Tibial artery (tissue), 4 donors: ENCODE results near the gene LRRC46.

Experiments
- DNase-seq, 2 donors: peaks; one replicate each; pipeline ENCODE4 v3.0.0-alpha.2; 2019
- H3K27ac ChIP-seq, 2 donors: fragments of 200-600 bp; sonication (generic) in 1 of 2; 1 replicate in 1 of 2; 2 replicates in 1 of 2; pipeline ENCODE4 v1.5.1; 2018 to 2019; ENCODE audit warnings: mild to moderate bottlenecking in 1 of 2
- H3K27me3 ChIP-seq, 2 donors: fragments of 200-600 bp; sonication (generic) in 1 of 2; one replicate each; pipeline versions ENCODE4 v1.5.1 to v1.6.0; 2016 to 2019
- H3K36me3 ChIP-seq, 3 donors: fragments of 200-600 bp; sonication (generic) in 2 of 3; one replicate each; pipeline ENCODE4 v1.5.1; 2016 to 2019; ENCODE audit warnings: mild to moderate bottlenecking in 2 of 3
- H3K4me1 ChIP-seq, 4 donors: fragments of 200-600 bp; sonication (generic) in 2 of 4; 1 replicate in 3 of 4; 2 replicates in 1 of 4; pipeline ENCODE4 v1.5.1; 2016 to 2019
- H3K4me3 ChIP-seq, 2 donors: fragments of 200-600 bp; sonication (generic) in 1 of 2; 1 replicate in 1 of 2; 2 replicates in 1 of 2; pipeline ENCODE4 v1.5.1; 2018 to 2019; ENCODE audit warnings: mild to moderate bottlenecking in 2 of 2
- H3K9me3 ChIP-seq, 3 donors: fragments of 200-600 bp; sonication (generic) in 1 of 3; one replicate each; pipeline ENCODE4 v1.5.1; 2016 to 2019
- intact Hi-C: fragments of 100-400 bp; cut with DNase I; formaldehyde crosslinking; loops from one replicate; pipeline ENCODE4 v1.15.0; 2023; ENCODE audit warnings: low total_unique reads
- TF ChIP-seq, protein P1 (sequence below), 2 experiments: fragments of 200-600 bp in 1 of 2; fragments of 450-650 bp in 1 of 2; IDR thresholded peaks; one replicate each; pipeline ENCODE4 v1.5.1; 2017 to 2019; ENCODE audit warnings: antibody characterized with exemption in 2 of 2, mild to moderate bottlenecking in 1 of 2, moderate library complexity in 1 of 2

LRRC46 gene

DNA sequence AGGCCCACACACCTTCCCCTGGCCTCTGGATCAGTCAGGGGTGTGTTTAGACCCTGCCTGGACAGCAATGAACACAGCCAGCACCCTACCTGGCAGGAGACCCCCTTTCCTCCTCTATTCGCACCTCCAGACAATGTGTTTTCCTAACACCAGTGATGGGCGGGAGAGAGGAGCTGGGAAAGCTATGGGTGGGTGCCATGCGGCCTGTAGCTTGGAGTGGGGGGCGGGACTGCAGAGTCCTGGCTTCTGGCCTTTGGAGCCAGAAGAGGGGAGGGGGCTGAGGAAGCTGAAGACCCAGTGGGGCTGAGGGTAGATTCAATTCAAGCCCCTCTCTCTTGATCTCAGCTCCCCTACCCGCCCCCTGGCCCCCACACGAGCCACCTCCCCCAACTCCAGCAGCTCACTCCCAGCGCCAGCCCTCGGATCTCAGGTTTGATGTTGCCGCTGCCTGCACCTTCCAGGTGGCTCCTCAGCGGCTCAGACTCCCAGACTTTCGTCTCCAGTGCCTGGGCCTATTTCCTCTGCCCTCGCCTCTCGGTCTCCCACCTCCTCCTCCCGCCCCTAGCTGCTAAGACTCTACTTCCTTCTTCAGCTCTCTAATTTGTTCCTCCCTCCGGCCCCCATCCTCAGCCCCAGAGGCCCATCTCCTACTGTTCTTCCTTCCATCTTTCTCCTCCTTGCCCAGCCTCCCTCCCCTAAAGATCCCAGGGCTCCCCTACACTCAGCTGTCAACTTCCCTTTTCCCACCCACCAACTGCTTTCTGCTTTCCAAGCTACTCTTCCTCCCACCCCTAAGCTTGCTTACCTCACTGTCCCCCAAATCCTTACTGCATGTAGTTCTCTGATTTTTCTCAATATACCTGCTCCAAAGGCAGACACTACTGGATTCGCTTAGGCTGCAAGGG lies 26.3 kb downstream of the LRRC46 start:
- peaks cover 0 to 82% of the 10 kb centered on the region in 2 donors for H3K27me3 ChIP-seq
- no peak for DNase-seq
- no peak overlapping the region for H3K4me3 ChIP-seq
- peaks cover 0 to 3% (median under 1%) of the 10 kb centered on the region in 4 donors for H3K4me1 ChIP-seq
- TF ChIP-seq, protein P1, sequence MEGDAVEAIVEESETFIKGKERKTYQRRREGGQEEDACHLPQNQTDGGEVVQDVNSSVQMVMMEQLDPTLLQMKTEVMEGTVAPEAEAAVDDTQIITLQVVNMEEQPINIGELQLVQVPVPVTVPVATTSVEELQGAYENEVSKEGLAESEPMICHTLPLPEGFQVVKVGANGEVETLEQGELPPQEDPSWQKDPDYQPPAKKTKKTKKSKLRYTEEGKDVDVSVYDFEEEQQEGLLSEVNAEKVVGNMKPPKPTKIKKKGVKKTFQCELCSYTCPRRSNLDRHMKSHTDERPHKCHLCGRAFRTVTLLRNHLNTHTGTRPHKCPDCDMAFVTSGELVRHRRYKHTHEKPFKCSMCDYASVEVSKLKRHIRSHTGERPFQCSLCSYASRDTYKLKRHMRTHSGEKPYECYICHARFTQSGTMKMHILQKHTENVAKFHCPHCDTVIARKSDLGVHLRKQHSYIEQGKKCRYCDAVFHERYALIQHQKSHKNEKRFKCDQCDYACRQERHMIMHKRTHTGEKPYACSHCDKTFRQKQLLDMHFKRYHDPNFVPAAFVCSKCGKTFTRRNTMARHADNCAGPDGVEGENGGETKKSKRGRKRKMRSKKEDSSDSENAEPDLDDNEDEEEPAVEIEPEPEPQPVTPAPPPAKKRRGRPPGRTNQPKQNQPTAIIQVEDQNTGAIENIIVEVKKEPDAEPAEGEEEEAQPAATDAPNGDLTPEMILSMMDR (IDR thresholded peaks at IDR 0.05): no peak
- no peaks in the 10 kb centered on the region for H3K9me3 ChIP-seq
- no peaks in the 10 kb centered on the region for H3K36me3 ChIP-seq
- intact Hi-C loops: no loop called here
- H3K27ac ChIP-seq: no peak overlapping the region

DNA sequence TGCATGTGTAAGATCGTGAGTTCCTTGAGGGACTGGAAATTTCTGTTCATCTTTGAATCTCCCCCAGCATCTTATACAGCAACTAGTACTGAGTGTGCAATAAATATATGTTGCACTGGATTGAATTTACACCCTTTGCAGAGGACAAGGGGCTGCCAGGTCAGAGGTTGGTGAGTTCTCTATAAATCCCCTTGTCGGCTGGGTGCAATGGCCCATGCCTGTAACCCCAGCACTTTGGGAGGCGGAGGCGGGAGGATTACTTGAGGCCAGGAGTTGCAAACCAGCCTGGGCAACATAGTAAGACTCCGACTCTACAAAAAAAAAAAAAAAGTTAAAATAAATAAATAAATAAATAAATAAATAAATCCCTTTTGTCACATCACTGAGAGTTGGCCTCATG lies 28.9 kb downstream of the LRRC46 start:
- Histone ChIP-seq H3K27ac (no peak overlapping the region), H3K27me3 (peaks cover 0 to 64% of the 10 kb centered on the region in 2 donors), H3K36me3 (no peaks in the 10 kb centered on the region), H3K4me1 (peaks cover 0 to 7% (median 3%) of the 10 kb centered on the region in 4 donors), H3K9me3 (no peaks in the 10 kb centered on the region), H3K4me3 (no peak overlapping the region)
- DNase-seq: no peak
- TF ChIP-seq, protein P1 (IDR thresholded peaks at IDR 0.05): no peak
- intact Hi-C loops: no loop called here

DNA sequence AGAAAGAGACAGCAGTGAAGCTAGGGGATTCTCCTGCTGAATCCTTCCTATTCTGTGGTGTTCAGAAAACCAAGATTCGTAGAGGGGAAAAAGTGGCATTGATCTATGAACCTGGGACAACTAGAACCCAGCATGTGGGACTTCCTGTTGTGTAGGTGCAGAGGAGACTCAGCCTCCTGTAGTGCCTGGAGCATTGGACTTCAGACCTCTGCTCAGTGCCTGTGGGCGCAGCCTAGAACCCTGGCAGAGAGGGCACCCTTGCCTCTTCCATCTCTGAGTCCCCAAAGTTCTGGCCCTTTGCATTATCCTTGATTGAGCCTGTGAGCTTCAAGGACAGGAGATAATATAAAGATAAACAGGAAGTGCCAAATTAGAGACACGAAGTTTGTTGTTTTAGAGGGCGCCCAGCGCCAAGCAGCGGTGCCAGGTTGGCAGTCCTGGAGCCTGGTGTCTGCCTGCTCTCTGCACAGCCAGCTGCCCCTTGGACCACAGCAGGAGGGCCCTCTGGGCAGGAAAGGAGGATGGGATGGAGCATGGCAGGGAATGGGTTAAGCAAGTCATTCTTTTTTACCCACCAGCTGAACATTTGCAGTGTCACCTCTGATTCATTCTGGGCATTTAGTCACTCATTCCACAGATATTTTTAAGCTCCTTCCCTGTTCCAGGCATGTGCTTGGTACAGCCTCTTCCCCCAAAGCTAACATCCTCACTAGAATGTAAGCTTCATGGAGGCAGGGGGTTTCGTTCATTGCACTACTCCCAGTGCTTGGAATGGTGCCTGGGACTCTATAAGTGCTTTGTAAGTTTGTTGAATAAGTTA lies 31.4 kb downstream of the LRRC46 start:
- Histone ChIP-seq H3K27ac (no peak overlapping the region), H3K27me3 (peaks cover 0 to 61% of the 10 kb centered on the region in 2 donors), H3K9me3 (no peaks in the 10 kb centered on the region), H3K4me3 (no peak overlapping the region), H3K4me1 (peaks cover 0 to 7% (median 3%) of the 10 kb centered on the region in 4 donors), H3K36me3 (no peaks in the 10 kb centered on the region)
- TF ChIP-seq, protein P1 (IDR thresholded peaks at IDR 0.05): no peak
- intact Hi-C loops: no loop called here
- no peak for DNase-seq

DNA sequence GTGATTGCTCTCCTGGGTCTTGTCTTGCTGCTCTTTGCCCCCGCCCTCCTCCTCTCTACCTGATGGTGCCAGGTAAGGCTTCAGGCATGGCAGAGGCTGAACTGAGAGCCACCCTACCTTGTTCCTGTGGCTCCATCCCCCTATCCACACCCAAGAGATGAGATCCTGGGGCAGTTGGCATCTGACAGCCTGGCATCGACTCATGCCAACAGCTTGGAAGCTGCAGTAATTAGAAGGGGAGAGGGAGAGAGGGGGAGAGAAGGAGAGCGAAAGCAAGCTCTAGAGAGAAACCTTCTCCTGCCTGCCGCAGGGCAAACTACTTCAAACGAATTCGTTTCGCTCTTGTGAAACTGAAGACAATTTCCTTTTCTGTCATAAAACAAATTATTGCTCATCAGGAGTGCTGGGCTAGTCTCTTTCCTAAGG lies 33.3 kb downstream of the LRRC46 start:
- intact Hi-C loops: no loop called here
- H3K27me3 ChIP-seq: peaks cover 0 to 61% of the 10 kb centered on the region in 2 donors

DNA sequence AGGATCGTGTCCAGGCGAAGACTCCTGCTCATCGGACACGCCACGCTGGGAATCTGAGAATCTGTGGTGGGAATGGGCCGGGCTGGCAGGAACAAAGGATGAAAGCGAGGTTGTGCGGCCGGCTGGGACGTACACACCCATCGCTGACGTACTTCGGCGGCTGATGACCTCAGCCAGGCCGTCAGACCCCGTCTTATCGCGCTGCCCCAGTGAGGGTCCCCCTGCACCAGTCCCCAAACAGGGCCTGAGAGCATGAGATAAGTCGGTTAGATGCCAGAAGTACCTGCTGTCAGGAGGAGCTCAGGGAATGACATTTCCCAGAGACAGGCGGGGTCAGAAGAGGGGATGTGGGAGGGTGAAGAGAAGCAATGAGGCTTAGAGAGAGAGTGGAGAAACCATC lies 35.5 kb downstream of the LRRC46 start:
- H3K27me3 ChIP-seq: peaks cover 0 to 68% of the 10 kb centered on the region in 2 donors
- TF ChIP-seq, protein P1 (IDR thresholded peaks at IDR 0.05): no peak
- no peak for DNase-seq
- no peaks in the 10 kb centered on the region for H3K9me3 ChIP-seq
- H3K4me3 ChIP-seq: no peak overlapping the region
- intact Hi-C loops: no loop called here
- peaks cover 0 to 7% (median 3%) of the 10 kb centered on the region in 4 donors for H3K4me1 ChIP-seq
- no peak overlapping the region for H3K27ac ChIP-seq
- no peaks in the 10 kb centered on the region for H3K36me3 ChIP-seq

More for the DNA sequence above, 33.3 kb downstream of the LRRC46 start:
- Histone ChIP-seq H3K4me3 (no peak overlapping the region), H3K27ac (no peak overlapping the region), H3K4me1 (peaks cover 0 to 7% (median 3%) of the 10 kb centered on the region in 4 donors), H3K36me3 (no peaks in the 10 kb centered on the region), H3K9me3 (no peaks in the 10 kb centered on the region)
- TF ChIP-seq, protein P1 (IDR thresholded peaks at IDR 0.05): no peak
- no peak for DNase-seq
